ENCODE measurements around the gene HLA-DQB2.

DNA sequence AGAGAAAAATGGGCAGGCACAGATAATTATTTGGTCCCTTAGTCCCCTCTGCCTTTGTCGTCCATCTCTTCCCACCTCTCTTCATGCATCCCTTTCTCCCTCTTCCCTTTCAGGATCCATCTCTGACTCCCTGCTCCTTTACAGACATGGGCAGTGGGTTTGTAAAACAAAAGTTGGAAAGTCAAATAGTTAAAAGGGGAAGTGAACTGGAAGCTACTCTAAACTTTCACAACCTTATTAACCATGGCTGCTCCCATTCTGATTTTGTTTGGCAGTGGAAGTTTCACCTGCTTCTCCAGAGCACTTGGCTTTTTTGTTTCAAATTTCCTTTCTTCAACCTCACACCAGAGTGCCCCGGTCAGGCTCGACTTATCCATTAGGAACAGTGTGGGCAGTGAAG is 21.0 kb downstream of the HLA-DQB2 start:
- TF ChIP-seq, protein P1, sequence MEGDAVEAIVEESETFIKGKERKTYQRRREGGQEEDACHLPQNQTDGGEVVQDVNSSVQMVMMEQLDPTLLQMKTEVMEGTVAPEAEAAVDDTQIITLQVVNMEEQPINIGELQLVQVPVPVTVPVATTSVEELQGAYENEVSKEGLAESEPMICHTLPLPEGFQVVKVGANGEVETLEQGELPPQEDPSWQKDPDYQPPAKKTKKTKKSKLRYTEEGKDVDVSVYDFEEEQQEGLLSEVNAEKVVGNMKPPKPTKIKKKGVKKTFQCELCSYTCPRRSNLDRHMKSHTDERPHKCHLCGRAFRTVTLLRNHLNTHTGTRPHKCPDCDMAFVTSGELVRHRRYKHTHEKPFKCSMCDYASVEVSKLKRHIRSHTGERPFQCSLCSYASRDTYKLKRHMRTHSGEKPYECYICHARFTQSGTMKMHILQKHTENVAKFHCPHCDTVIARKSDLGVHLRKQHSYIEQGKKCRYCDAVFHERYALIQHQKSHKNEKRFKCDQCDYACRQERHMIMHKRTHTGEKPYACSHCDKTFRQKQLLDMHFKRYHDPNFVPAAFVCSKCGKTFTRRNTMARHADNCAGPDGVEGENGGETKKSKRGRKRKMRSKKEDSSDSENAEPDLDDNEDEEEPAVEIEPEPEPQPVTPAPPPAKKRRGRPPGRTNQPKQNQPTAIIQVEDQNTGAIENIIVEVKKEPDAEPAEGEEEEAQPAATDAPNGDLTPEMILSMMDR (IDR thresholded peaks at IDR 0.05; ENCODE audit: low read length) = no peak
- TF ChIP-seq EZH2phosphoT487 (IDR thresholded peaks at IDR 0.05; ENCODE audit: low read length) (no peak), EZH2 (optimal IDR thresholded peaks at IDR 0.05; ENCODE audit: low read depth, low read length) (no peak)
